Fibroblast of lung (primary cell): Measurements from ENCODE around the gene MAP7. TPM values are rescaled to one million over a fixed set of nuclear protein-coding genes. Genes with fewer than 3 reads are reported as not detected.

Experiments
- DNase-seq, 2 donors: peaks; one replicate each; pipeline versions ENCODE4 v3.0.0 to v3.0.0-alpha.2; 2010; ENCODE audit warnings: low read depth in 2 of 2
- H2AFZ ChIP-seq: 2 replicates; pipeline ENCODE4 v1.5.1; 2012; ENCODE audit warnings: low read length, control low read depth, inconsistent platforms
- H3K27ac ChIP-seq: 2 replicates; pipeline ENCODE4 v1.5.1; 2011; ENCODE audit warnings: low read length, control low read depth; ENCODE audit not compliant: insufficient read depth
- H3K27me3 ChIP-seq: 2 replicates; pipeline ENCODE4 v1.5.1; 2011; ENCODE audit warnings: mild to moderate bottlenecking, low read length; ENCODE audit not compliant: control insufficient read depth, insufficient read depth
- H3K36me3 ChIP-seq: 2 replicates; pipeline ENCODE4 v1.5.1; 2011; ENCODE audit warnings: low read length; ENCODE audit not compliant: control insufficient read depth, insufficient read depth
- H3K4me1 ChIP-seq: 2 replicates; pipeline ENCODE4 v1.5.1; 2011; ENCODE audit warnings: low read length; ENCODE audit not compliant: control insufficient read depth, insufficient read depth; ENCODE audit errors: extremely low read depth
- H3K4me2 ChIP-seq: 2 replicates; pipeline ENCODE4 v1.5.1; 2011; ENCODE audit warnings: low read length, control low read depth; ENCODE audit not compliant: insufficient read depth; ENCODE audit errors: extremely low read depth
- H3K4me3 ChIP-seq, 4 experiments: fragments of 200-600 bp in 1 of 4; sonication (generic) in 1 of 4; replicated peaks in 1 of 4; 2 replicates each; pipeline ENCODE4 v1.5.1; 2011 to 2016; ENCODE audit warnings: low read length in 4 of 4, low read depth in 3 of 4, mild to moderate bottlenecking in 3 of 4, control low read depth in 2 of 4, inconsistent platforms in 1 of 4, mixed read lengths in 1 of 4; ENCODE audit not compliant: insufficient read depth in 1 of 4; ENCODE audit errors: control extremely low read depth in 1 of 4
- H3K79me2 ChIP-seq: 2 replicates; pipeline ENCODE4 v1.5.1; 2012; ENCODE audit warnings: mild to moderate bottlenecking, low read length, inconsistent platforms; ENCODE audit not compliant: control insufficient read depth, insufficient read depth
- H3K9ac ChIP-seq: 2 replicates; pipeline ENCODE4 v1.5.1; 2011; ENCODE audit warnings: mild to moderate bottlenecking, low read length, control low read depth; ENCODE audit not compliant: insufficient read depth
- H3K9me3 ChIP-seq: 2 replicates; pipeline ENCODE4 v1.5.1; 2012; ENCODE audit warnings: low read depth, low read length; ENCODE audit not compliant: control insufficient read depth, insufficient read depth
- H4K20me1 ChIP-seq: 2 replicates; pipeline ENCODE4 v1.5.1; 2011; ENCODE audit warnings: low read length; ENCODE audit not compliant: control insufficient read depth, insufficient read depth; ENCODE audit errors: extremely low read depth
- CTCF ChIP-seq, 2 donors: IDR thresholded peaks in 1 of 2; conservative IDR thresholded peaks in 1 of 2; 1 replicate in 1 of 2; 2 replicates in 1 of 2; pipeline ENCODE4 v1.5.1; 2011 to 2012; ENCODE audit warnings: low read length in 2 of 2, control low read depth in 1 of 2, inconsistent platforms in 1 of 2, low read depth in 1 of 2, mild to moderate bottlenecking in 1 of 2
- EZH2 ChIP-seq: IDR thresholded peaks from 2 replicates; pipeline ENCODE4 v1.5.1; 2012; ENCODE audit warnings: low read length, control low read depth, mild to moderate bottlenecking; ENCODE audit errors: missing control alignments
- polyA plus RNA-seq, 2 donors: library from polyadenylated mRNA; depleted of rRNA in 1 of 2; stranded (reverse) in 1 of 2; unstranded in 1 of 2; fragments of >200 nt; gene quantifications; 2 replicates each; pipeline ENCODE4 v1.2.1, GENCODE V29; 2011 to 2012; ENCODE audit warnings: missing spikeins in 1 of 2
- total RNA-seq: library from RNA; depleted of rRNA; stranded (reverse); fragments of >200 nt; gene quantifications from 2 replicates; pipeline ENCODE4 v1.2.1, GENCODE V29; 2014

Gene MAP7
- total and polyA plus RNA-seq, 2 donors (not counting 1 experiment from before 2014, with no cell fraction given): 0.40 to 1.5 TPM

GRCh38 chr6:136466777-136467176 lies 83.4 kb downstream of the MAP7 start:
- Histone ChIP-seq H4K20me1 (no peaks in the 10 kb centered on the region), H3K27ac (no peak overlapping the region), H3K4me2 (no peak overlapping the region), H3K4me3 (no peak overlapping the region), H3K79me2 (no peaks in the 10 kb centered on the region), H3K9me3 (no peaks in the 10 kb centered on the region), H3K9ac (no peak overlapping the region), H3K4me1 (no peaks in the 10 kb centered on the region), H2AFZ (no peak overlapping the region), H3K36me3 (no peaks in the 10 kb centered on the region), H3K27me3 (no peaks in the 10 kb centered on the region)
- no peak for DNase-seq
- TF ChIP-seq CTCF (conservative IDR thresholded peaks at IDR 0.05 in 1 of 2, IDR thresholded peaks at IDR 0.05 in 1 of 2; ENCODE audit: low read depth in 1 of 2, low read length in 2 of 2): no peak
- TF ChIP-seq EZH2: no peak

DNA sequence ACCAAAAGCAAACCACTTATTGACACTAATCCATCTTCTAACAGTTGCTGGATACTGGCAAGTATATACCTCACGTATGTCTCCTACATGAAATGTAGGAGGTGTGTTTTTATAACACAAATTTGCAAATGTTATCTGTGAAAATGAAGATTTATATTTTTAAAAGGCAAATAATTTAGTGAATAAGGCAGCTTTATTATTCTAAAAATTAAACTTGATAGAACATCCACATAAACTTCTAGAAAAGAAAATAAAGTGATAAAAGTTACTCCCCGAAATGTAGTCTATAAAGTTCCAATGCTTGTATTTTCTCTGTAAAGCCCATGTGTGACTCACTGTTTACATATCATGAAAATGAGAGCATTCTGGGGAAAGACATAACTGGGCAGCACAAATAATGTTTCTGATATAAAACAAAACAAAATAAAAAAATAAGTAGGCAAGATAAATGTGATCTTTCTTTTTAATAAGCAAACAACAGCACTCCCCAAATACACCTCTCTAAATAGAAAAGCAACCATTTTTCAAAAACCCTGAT lies 84.4 kb downstream of the MAP7 start:
- Histone ChIP-seq H3K27ac (no peak overlapping the region), H3K4me3 (no peak overlapping the region), H3K4me1 (no peaks in the 10 kb centered on the region), H3K79me2 (no peaks in the 10 kb centered on the region), H3K9ac (no peak overlapping the region), H3K36me3 (no peaks in the 10 kb centered on the region), H3K27me3 (no peaks in the 10 kb centered on the region), H3K4me2 (no peak overlapping the region), H4K20me1 (no peaks in the 10 kb centered on the region), H3K9me3 (no peaks in the 10 kb centered on the region), H2AFZ (no peak overlapping the region)
- peak in 1 of 2 donors; percentile 23 for DNase-seq
- TF ChIP-seq CTCF (conservative IDR thresholded peaks at IDR 0.05 in 1 of 2, IDR thresholded peaks at IDR 0.05 in 1 of 2; ENCODE audit: low read depth in 1 of 2, low read length in 2 of 2) (no peak), EZH2 (no peak)

DNA sequence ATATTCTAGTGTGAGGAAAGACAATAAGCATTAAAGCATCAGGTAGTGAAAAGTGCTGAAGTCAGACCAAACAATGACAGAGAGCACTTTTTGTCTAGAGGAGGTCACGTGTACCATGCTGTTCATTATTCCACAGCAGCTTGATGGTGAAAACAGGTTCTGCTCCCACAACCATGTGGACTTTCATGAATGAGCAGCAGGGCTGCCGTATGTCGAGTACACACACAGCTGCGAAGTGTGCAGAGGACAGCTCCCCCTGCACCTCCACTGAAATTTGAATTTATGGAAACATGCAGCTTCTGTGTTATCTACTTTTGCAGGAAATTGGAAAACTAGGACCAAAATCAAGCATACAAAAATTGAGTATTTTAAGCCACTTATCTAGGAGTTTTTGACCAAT lies 85.3 kb downstream of the MAP7 start:
- no peak overlapping the region for H3K9ac ChIP-seq
- H2AFZ ChIP-seq: no peak overlapping the region

More for the DNA sequence above, 85.3 kb downstream of the MAP7 start:
- no peaks in the 10 kb centered on the region for H3K36me3 ChIP-seq
- no peak for TF ChIP-seq CTCF (conservative IDR thresholded peaks at IDR 0.05 in 1 of 2, IDR thresholded peaks at IDR 0.05 in 1 of 2; ENCODE audit: low read depth in 1 of 2, low read length in 2 of 2)
- TF ChIP-seq EZH2: no peak
- no peak for DNase-seq
- no peak overlapping the region for H3K4me2 ChIP-seq
- H3K4me3 ChIP-seq: no peak overlapping the region
- no peak overlapping the region for H3K27ac ChIP-seq
- H3K4me1 ChIP-seq: no peaks in the 10 kb centered on the region
- H4K20me1 ChIP-seq: no peaks in the 10 kb centered on the region
- H3K79me2 ChIP-seq: no peaks in the 10 kb centered on the region
- no peaks in the 10 kb centered on the region for H3K9me3 ChIP-seq
- H3K27me3 ChIP-seq: no peaks in the 10 kb centered on the region
